CD4-positive, alpha-beta T cell treated with Interleukin-21 for 1 hour (primary cell): ENCODE data around the gene KIF16B.
"Not testable (repeated sequence)": the region's sequence is repeated elsewhere in the genome, so short reads cannot be mapped to it uniquely, and the experiment has no call there.

Experiments
- DNase-seq: peaks from one replicate; pipeline ENCODE4 v3.0.0-alpha.2; 2020

KIF16B gene

DNA sequence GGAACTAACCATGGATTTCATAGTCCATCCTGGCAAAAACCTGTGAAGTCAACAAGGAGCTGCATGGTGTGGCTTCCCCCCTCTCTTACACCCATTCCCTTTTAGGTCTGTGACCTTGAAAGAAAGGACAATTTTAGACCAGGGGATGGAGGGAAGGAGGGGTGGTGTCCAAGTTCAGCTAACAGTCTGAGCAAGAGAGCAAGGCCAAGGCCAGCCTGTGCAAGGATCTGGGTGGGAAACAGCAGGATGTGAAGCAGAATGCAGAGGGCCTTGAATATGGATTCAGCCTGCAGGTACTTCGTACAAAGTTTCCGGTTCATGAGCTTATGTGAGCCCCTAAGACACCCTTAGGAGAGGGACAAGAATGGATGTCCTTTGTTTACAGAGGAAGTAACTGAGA lies 293.0 kb downstream of the KIF16B start:
- no peak for DNase-seq

DNA sequence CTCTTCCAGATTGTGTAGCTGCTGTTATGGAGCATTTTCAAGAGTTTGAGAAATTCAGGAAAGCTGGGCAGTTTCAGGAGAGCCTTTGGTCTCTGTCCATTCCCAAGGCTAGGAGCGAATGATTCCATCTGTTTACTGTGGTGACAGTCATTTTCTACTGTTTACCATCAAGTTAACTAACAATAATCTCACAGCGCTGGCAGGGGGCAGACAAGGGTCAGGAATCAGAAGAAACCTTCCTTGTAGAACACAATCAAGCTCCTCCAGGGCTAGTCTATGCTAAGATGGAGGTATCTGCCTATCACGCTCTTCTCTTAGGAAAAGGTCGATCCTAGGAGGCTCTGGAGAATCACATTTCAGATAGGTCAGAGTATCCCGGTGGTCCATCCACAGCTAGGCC lies 293.9 kb downstream of the KIF16B start:
- DNase-seq, result no peak

- no peak for DNase-seq
Measured at GRCh38 chr20:16273812-16274555, 299.3 kb downstream of the KIF16B start.

DNA sequence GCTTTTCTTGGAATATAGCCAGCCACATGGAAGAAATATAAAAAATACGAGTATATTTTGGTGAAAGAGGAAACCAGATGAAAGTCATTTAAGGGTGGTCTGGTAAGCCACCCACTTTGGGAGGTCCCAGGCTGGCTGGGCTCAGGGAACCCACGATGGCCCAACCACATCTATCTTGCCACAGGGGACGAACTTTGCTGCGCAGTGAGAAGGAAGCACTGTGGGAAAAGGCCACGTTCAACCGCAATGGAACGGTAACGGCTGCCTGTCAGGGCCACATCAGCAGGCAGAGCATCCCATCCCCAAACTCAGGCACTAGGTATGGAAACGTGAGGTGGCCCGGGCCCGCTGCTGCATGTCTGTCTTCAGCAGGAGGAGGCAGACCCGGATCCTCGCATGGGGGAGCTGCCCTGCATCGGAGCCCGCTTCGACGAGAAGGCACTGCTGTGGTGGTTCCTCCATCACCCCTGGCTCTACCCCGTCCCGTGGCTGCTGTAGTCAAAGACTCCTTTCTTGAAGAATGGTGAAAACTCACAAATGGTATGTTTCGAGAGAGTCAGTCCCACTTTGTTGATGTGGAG lies 300.4 kb downstream of the KIF16B start:
- DNase-seq, result no peak

- no peak for DNase-seq
Measured at GRCh38 chr20:16271450-16271849, 301.8 kb downstream of the KIF16B start.

DNA sequence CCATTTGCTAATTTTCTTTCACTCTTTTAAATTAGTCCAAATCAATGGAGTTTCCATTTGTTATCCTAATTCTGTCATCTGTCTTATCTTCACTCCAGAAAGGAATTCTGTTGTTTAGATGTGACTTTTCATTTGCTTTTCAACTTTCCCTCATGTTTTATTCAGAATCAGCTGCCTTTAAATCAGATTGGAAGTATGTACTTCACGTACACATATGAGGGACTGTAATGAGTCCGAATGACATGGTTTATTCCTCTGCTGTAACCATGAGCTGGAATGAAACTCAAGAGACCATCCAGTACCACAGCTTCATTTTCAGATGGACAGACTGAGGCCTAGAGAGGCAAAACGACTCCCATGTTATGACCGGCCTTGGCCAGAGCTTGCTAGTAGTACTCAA lies 302.3 kb downstream of the KIF16B start:
- no peak for DNase-seq

DNA sequence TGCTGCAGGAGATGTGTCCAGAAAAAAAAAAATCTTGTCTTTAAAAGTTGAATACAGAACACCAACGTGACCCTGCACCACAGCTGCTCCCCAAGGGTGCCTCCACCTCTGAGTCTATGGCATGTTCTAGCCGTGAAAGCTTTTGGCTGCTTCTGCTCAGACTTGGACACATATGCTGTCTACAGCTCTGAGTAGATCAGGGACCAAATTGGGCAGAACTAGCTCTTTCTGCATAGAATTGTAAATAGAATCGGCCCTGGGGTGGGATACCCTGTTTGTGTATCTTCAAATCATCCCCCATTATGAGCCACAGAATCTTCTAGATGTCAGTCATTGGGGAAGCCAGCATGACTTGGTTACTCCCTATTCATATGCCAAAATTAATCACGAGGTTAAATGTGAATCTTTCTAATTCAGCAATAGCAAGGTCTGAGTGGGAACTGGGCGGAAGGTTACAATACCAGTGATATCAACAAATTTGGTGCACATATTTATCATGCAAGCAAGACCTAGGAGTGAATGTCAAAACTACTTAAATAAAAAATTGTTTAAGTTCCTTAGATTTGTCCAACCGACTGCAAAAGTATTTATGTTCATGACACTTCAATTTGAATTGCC lies 302.8 kb downstream of the KIF16B start:
- DNase-seq, result no peak

DNA sequence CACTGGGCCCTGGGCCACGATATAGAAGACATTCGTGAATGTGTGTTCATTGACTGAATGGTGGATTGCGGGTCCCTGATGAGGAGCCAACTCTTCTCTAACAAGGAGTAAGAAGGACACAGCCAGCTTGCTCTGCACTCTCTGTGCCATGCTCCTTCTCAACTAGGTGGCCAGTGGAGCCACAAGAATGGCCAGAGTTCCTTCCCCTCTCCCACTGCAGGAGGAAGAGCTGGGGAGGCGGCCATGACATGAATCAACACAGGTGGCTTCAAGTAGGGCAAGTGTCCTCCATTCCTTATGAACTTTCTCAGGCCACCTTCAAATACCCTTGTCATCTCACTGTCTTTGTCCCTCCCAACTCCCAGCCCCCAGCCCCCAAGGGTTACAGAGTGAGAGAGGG lies 305.7 kb downstream of the KIF16B start:
- DNase-seq, result no peak

- DNase-seq, result no peak
Measured at GRCh38 chr20:16265334-16265733, 307.9 kb downstream of the KIF16B start.

DNA sequence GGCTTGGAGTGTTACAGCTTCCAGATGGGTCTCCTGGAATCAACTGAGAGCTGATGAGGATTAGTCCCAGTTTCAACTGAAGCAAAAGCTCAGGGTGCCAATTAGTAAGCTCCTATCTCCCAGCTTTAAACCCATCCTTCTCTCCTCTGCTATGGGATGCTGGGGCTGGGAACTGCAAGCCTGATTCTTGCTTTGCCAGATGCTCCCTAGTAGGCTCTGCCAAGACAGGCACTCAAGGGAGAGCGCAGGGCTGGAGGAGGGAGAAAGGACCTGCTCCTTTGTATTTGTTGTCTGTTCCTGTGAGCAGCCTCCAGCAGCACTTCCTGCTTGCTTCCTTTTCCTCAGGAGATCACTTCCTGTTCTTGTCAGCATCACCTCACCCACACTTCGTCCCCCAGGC lies 309.7 kb downstream of the KIF16B start:
- no peak for DNase-seq

GRCh38 chr20:16262594-16262993 lies 310.7 kb downstream of the KIF16B start:
- DNase-seq, result no peak

DNA sequence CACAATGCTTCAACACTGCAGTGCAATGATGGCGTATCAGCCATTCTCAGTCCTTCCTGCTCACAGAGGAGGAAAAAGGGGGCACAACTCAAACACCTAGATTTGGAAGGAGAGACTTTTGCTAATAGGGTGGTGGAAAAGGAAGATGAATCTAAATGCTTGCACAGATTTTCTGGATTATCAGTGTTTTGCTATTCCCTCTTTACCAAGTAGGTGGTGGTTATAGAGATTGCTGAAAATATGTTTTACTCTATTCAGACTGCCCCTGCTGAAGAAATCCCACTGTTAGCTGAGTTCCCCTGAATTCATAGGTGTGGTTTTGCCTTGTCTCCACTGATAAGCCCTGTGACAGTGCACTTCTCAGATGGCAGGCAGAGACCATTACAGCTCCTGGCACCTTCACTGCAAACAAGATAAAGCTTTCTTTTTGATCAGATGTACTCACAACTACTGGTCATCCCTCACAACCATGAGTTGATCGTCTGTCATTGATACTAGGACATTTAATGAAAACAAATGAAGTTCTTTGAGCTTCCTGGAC lies 311.4 kb downstream of the KIF16B start:
- no peak for DNase-seq

GRCh38 chr20:16260911-16261310 lies 312.3 kb downstream of the KIF16B start:
- DNase-seq, result no peak

- not testable (repeated sequence) for DNase-seq
Measured at GRCh38 chr20:16260133-16260532, 313.1 kb downstream of the KIF16B start.

DNA sequence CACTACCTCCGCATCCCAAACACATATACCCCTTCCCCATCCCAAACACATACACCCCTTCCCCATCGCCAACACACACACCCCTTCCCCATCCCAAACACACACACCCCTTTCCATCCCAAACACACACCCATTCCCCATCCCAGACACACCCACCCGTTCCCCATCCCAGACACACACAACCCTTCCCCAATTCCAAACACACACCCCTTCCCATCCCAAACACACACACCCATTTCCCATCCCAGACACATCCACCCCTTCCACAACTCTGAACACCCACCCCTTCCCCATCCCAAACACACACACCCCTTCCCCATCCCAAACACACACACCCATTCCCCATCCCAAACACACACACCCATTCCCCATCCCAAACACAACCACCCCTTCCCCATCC lies 314.5 kb downstream of the KIF16B start:
- no peak for DNase-seq

GRCh38 chr20:16257813-16258430 lies 315.3 kb downstream of the KIF16B start:
- DNase-seq, result no peak

DNA sequence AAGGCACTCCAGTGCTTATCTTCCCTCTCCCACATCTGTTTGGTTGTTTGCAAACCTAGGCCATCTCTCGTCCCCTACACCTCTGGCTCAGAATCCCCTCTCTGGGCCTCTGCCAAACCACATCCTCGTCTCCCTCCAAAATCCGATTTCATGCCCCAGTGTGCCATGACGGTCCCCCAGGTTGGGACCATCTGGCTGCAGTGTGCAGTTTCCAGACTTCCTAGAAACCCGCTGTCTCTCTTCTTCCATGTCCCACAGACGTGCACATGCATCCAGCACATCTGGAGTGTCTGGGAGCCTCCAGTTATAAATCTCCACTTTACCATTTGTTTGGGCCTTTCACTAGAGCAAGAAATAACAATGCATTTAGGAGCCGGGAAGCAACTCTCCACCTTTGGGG lies 316.2 kb downstream of the KIF16B start:
- DNase-seq, result no peak

- DNase-seq, result no peak
Measured at GRCh38 chr20:16246870-16247269, 326.4 kb downstream of the KIF16B start.

GRCh38 chr20:16246291-16246690 lies 327.0 kb downstream of the KIF16B start:
- DNase-seq, result no peak

GRCh38 chr20:16245879-16246278 lies 327.4 kb downstream of the KIF16B start:
- DNase-seq, result no peak

DNA sequence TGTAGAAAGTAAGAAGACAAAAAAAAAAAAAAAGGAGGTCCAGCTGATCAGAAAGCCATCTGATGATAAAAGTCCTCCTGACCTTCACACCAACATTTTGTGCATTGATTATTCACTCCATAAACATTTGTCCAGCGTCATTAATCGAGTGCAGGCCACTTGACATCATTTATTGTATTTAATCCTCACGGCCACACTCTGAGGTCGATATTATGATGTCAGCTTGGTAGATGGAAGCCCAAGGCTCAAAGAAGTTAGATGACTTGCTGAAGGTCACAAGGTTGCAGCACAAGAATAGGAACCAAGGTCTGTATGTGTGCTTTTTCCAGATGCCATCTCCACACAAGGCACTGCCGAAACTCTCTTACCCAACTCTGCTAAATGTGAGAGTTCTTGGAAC lies 328.4 kb downstream of the KIF16B start:
- no peak for DNase-seq

DNA sequence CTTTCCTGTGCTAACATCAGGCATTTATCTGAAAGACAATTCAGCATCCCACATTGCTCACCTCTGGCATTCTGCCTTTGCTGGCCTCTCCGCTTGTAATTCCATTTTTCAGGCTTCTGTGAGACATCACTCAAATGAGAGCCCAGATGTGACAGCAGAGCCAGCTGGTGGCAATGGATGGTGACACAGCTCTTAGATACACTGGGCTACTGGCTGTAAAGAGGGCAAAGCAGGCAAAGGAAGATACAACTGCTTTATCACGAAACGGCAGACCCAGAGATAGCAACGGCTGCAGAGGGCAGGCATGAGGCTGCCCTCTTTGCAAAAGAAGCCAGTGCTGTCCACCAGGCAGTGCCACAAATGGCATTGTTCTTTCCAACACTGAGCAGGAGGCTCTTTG lies 329.8 kb downstream of the KIF16B start:
- DNase-seq, result no peak

DNA sequence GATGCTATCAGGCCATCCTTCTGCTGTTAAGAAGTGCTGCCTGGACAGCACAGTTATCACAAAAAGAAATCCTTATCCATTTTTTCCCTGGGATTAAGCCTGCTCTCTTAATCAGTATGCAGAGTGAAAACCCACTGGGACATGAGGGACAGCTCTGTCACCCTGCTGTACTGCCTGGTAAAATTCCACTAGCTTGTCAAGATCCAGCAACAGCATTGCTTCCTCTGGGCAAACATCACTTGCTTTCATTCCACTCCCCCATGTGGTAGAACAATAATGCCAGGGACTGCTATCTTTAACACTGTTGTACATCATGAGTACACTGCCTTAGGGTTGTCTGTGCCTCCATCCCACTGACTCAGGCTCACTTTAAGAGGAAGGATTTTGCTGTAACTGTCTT lies 331.3 kb downstream of the KIF16B start:
- DNase-seq, result no peak

DNA sequence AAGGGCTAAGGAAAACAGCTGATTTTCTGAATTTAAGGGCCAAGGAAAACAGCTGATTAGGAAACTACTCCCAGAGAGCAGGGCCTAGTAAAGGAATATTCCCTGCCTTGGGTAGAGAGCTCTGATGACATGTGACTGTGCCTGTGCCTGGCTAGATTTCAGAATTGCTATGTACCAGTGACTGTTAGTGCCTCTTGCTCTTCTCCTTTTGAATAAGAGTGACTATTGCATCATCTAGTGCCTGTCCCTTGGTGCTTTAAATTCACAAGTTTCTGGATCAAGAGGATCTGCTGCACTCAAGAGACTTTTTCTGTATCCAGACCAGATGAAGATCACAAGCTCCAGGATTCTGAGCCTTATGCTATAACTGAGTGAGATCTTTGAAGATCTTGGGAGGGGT lies 332.9 kb downstream of the KIF16B start:
- no peak for DNase-seq
